Gastroesophageal sphincter (tissue), 4 donors: Measurements from ENCODE around the gene AMN1. TPM values are rescaled to one million over a fixed set of nuclear protein-coding genes. Genes with fewer than 3 reads are reported as not detected.
"Not testable (repeated sequence)": the region's sequence is repeated elsewhere in the genome, so short reads cannot be mapped to it uniquely, and the experiment has no call there.

Experiments
- ATAC-seq: fragments of 150-250 bp; one replicate; pipeline ENCODE4 v1.9.1; 2016; ENCODE audit warnings: mild to moderate bottlenecking, moderate library complexity
- H3K27ac ChIP-seq, 4 donors: fragments of 200-600 bp; sonication (generic) in 3 of 4; 1 replicate in 3 of 4; 2 replicates in 1 of 4; pipeline ENCODE4 v1.5.1; 2016 to 2019
- H3K27me3 ChIP-seq: fragments of 200-600 bp; sonication (generic); one replicate; pipeline ENCODE4 v1.5.1; 2019
- H3K36me3 ChIP-seq, 2 donors: fragments of 200-600 bp; sonication (generic); one replicate each; pipeline ENCODE4 v1.5.1; 2019; ENCODE audit warnings: control low read depth in 1 of 2
- H3K4me1 ChIP-seq, 3 donors: fragments of 200-600 bp; sonication (generic); 1 replicate in 2 of 3; 2 replicates in 1 of 3; pipeline ENCODE4 v1.5.1; 2016 to 2019; ENCODE audit warnings: control low read depth in 2 of 3
- H3K4me3 ChIP-seq, 2 donors: fragments of 200-600 bp; sonication (generic); one replicate each; pipeline ENCODE4 v1.5.1; 2019; ENCODE audit warnings: mild to moderate bottlenecking in 1 of 2, moderate library complexity in 1 of 2
- H3K9me3 ChIP-seq, 3 donors: fragments of 200-600 bp; sonication (generic); one replicate each; pipeline ENCODE4 v1.5.1; 2017 to 2019; ENCODE audit warnings: control low read depth in 2 of 3
- EP300 ChIP-seq: sonication (generic); formaldehyde crosslinking; IDR thresholded peaks from one replicate; pipeline ENCODE4 v1.6.1; 2017; ENCODE audit warnings: antibody characterized with exemption, mild to moderate bottlenecking
- POLR2A ChIP-seq, 2 donors: fragments of 450-650 bp; IDR thresholded peaks; one replicate each; pipeline ENCODE4 v1.6.1; 2017; ENCODE audit warnings: antibody characterized with exemption in 2 of 2, mild to moderate bottlenecking in 2 of 2, moderate library complexity in 1 of 2
- POLR2AphosphoS5 ChIP-seq: sonication (generic); formaldehyde crosslinking; IDR thresholded peaks from one replicate; pipeline ENCODE4 v1.6.1; 2017; ENCODE audit warnings: antibody characterized with exemption
- WGBS, 2 donors: methylation state at CpG; one replicate each; pipeline ENCODE4 v1.1.5; 2018; ENCODE audit warnings: low coverage in 1 of 2; 5-methylcytosine and 5-hydroxymethylcytosine counted together
- total RNA-seq, 4 donors: library from RNA; depleted of rRNA; stranded (reverse); fragments of >200 nt; gene quantifications; one replicate each; pipeline ENCODE4 v1.1.0, GENCODE V29; 2016
- TF ChIP-seq, protein P1 (sequence below), 4 experiments: fragments of 200-600 bp in 2 of 4; fragments of 450-650 bp in 2 of 4; sonication (generic) in 1 of 4; IDR thresholded peaks; one replicate each; pipeline ENCODE4 v1.5.1; 2017 to 2019; ENCODE audit warnings: antibody characterized with exemption in 4 of 4, mild to moderate bottlenecking in 2 of 4, moderate library complexity in 2 of 4

The AMN1 gene
- total RNA-seq, 4 donors from 2014 or later: 7.5 to 19.3 (median 9.6) TPM

DNA sequence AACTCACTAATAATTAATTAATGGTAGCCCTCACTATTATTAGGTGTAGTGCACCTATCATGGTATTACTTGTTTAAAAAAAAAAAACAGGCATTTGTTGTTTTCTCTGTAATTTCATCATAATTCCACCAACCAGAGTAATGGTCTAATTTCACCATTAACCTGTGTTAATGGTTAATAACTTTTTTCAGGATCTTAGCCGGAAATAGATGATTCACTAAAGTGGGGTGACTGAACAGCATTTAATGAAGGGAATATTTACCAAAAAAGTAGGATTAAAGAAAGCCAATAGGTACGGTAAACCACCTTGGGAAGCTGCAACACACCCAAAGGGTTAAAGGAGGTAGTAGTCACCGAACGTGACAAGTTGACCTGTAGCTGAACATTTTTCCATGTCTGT is 56.3 kb downstream of the AMN1 start:
- peaks cover 0 to 8% (median 0%) of the 10 kb centered on the region in 3 donors for H3K9me3 ChIP-seq
- no peak overlapping the region for H3K4me3 ChIP-seq
- no peaks in the 10 kb centered on the region for H3K4me1 ChIP-seq
- H3K27me3 ChIP-seq: no peaks in the 10 kb centered on the region
- 75 to 94% methylated on average over 4 of the region's 4 CpGs for WGBS, 2 donors
- no peak overlapping the region for H3K27ac ChIP-seq
- no peak for ATAC-seq
- H3K36me3 ChIP-seq: peaks cover 0 to 61% of the 10 kb centered on the region in 2 donors
- TF ChIP-seq, protein P1, sequence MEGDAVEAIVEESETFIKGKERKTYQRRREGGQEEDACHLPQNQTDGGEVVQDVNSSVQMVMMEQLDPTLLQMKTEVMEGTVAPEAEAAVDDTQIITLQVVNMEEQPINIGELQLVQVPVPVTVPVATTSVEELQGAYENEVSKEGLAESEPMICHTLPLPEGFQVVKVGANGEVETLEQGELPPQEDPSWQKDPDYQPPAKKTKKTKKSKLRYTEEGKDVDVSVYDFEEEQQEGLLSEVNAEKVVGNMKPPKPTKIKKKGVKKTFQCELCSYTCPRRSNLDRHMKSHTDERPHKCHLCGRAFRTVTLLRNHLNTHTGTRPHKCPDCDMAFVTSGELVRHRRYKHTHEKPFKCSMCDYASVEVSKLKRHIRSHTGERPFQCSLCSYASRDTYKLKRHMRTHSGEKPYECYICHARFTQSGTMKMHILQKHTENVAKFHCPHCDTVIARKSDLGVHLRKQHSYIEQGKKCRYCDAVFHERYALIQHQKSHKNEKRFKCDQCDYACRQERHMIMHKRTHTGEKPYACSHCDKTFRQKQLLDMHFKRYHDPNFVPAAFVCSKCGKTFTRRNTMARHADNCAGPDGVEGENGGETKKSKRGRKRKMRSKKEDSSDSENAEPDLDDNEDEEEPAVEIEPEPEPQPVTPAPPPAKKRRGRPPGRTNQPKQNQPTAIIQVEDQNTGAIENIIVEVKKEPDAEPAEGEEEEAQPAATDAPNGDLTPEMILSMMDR (IDR thresholded peaks at IDR 0.05): no peak
- no peak for TF ChIP-seq POLR2A (IDR thresholded peaks at IDR 0.05)
- no peak for TF ChIP-seq POLR2AphosphoS5
- no peak for TF ChIP-seq EP300

DNA sequence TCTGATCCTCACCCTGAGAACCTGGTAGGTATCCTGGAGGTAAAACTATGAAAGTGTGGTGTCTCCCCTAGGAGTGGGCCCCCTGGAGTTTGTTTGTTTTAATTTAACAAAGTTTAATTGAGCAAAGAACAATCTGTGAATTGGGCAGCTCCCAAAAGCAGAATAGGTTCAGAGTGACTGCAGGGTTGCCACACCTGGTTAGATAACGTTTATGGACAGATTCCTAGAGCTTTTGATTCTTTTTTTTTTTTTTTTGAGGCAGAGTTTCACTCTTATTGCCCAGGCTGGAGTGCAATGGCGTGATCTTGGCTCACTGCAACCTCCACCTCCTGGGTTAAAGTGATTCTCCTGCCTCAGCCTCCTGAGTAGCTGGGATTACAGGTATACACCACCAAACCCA is 59.2 kb downstream of the AMN1 start:
- H3K36me3 ChIP-seq: peaks cover 0 to 57% of the 10 kb centered on the region in 2 donors
- not testable (repeated sequence) for H3K27me3 ChIP-seq, ATAC-seq, H3K9me3 ChIP-seq, H3K4me1 ChIP-seq, H3K4me3 ChIP-seq, H3K27ac ChIP-seq
- 91% methylated on average over 1 of the region's 2 CpGs; no CpG with 5 or more reads in 1 of the 2 donors for WGBS, 2 donors

DNA sequence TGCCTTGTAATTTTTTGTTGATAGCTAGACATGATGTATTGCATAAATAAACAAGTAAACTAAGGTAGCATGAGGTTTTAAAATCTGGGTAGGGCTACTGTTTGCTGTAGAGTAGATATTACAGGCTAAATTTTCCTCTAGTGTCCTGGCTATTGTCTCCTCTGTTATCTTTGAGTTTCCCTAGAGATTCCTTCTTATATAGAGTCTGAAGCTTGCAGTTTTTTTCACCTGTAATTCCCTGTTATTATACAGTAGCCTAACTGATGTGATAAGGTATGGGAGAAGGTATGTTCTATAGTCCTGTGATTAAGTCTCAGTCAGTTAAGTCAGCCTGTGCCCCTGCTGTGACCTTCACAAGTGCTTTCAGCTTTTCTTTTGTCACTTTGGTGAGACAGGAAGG is 59.8 kb downstream of the AMN1 start:
- ATAC-seq: no peak
- Histone ChIP-seq H3K4me1 (no peaks in the 10 kb centered on the region), H3K9me3 (peaks cover 0 to 8% (median 0%) of the 10 kb centered on the region in 3 donors), H3K27ac (no peak overlapping the region), H3K27me3 (no peaks in the 10 kb centered on the region), H3K36me3 (peaks cover 0 to 51% of the 10 kb centered on the region in 2 donors), H3K4me3 (no peak overlapping the region)
- TF ChIP-seq, protein P1 (IDR thresholded peaks at IDR 0.05): no peak
- TF ChIP-seq EP300 (no peak), POLR2AphosphoS5 (no peak), POLR2A (IDR thresholded peaks at IDR 0.05) (no peak)

DNA sequence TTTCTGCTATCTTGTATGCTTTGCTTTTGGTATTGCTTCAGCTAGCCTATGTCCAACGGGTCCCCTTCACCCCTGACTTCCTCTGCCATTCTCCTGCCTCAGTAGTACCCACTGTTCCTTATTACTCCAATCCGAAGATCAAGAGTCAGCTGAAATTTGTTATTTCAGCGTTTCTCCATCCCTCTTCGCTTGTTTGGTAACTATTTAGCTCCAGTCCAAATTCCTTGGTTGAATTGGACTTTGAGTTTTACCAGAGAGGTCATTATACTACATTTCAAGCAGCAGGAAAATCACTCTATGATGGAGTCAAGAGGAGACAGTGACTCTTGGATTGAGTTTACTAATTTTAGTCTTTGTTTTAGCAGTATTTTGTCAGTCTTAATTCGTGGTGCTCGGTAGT is 64.8 kb downstream of the AMN1 start:
- Histone ChIP-seq H3K4me3 (no peak overlapping the region), H3K9me3 (peaks cover 0 to 3% (median 0%) of the 10 kb centered on the region in 3 donors), H3K27me3 (no peaks in the 10 kb centered on the region), H3K4me1 (peaks cover 0 to 10% (median 0%) of the 10 kb centered on the region in 3 donors), H3K27ac (no peak overlapping the region), H3K36me3 (peaks cover 0 to 37% of the 10 kb centered on the region in 2 donors)
- WGBS, 2 donors: 86 to 94% methylated on average over 6 of the region's 6 CpGs
- TF ChIP-seq, protein P1 (IDR thresholded peaks at IDR 0.05): no peak
- TF ChIP-seq POLR2AphosphoS5 (no peak), POLR2A (IDR thresholded peaks at IDR 0.05) (no peak), EP300 (no peak)
- ATAC-seq: no peak

DNA sequence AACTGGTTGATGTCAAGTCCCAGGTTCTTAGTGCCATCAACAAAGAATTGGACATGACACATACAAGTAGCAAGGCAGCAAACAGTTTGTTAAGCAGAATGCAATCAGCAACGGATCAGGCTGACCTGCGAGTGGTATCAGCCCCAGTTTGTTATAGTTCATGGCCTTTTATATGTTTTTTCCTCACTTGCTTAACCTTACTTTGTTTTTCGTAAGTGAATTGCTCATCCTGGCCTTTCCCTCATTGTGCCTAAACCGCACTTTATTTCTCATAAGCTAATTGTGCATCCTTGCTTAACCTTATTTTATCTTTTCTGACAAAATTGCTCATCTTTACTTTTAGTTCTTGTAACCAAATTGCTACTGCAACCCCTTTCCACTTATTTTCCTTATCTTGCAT is 65.2 kb downstream of the AMN1 start:
- Histone ChIP-seq H3K4me1 (peaks cover 0 to 13% (median 0%) of the 10 kb centered on the region in 3 donors), H3K27ac (no peak overlapping the region), H3K4me3 (no peak overlapping the region), H3K27me3 (no peaks in the 10 kb centered on the region), H3K9me3 (no peaks in the 10 kb centered on the region), H3K36me3 (peaks cover 0 to 32% of the 10 kb centered on the region in 2 donors)
- TF ChIP-seq POLR2AphosphoS5: no peak
- no peak for TF ChIP-seq EP300
- TF ChIP-seq, protein P1 (IDR thresholded peaks at IDR 0.05): no peak
- TF ChIP-seq POLR2A (IDR thresholded peaks at IDR 0.05): no peak
- ATAC-seq: no peak
- WGBS, 2 donors: 79 to 94% methylated on average over 4 of the region's 4 CpGs
